Endothelial cell of umbilical vein (primary cell): ENCODE results near the gene TM9SF4. TPM values are rescaled to one million over a fixed set of nuclear protein-coding genes. Genes with fewer than 3 reads are reported as not detected.

Source experiments
- BruUV-seq: library from RNA; stranded (reverse); fragments of 400-500 nt; replicated peaks from 2 replicates; lab custom pipeline; 2021; lab: Mats Ljungman, UMichigan
- CTCF ChIA-PET: fragments of 300-600, 350-600 bp; sonication (Branson Sonifier 250); formaldehyde crosslinking; loops from one replicate; lab custom pipeline; 2021; ENCODE audit warnings: antibody characterized with exemption, inconsistent platforms; lab: Charles Lee
- POLR2A ChIA-PET: fragments of 300-600, 350-600 bp; sonication (Branson Sonifier 250); formaldehyde crosslinking; loops from one replicate; lab custom pipeline; 2021; ENCODE audit warnings: antibody characterized with exemption, inconsistent platforms; lab: Charles Lee
- DNase-seq: peaks from one replicate; pipeline ENCODE4 v3.0.0-alpha.2; 2011; ENCODE audit warnings: low read depth, low spot score
- FAIRE-seq: peaks from 2 replicates; lab custom pipeline; 2011; peaks lifted over from hg19 to GRCh38; lab: Jason Lieb, UNC
- H2AFZ ChIP-seq: 2 replicates; pipeline ENCODE4 v1.6.0; 2012; ENCODE audit warnings: low read depth, low read length, control low read depth, inconsistent platforms
- H3K27ac ChIP-seq: 2 replicates; pipeline ENCODE4 v1.5.1; 2011; ENCODE audit warnings: low read depth, mild to moderate bottlenecking, control low read depth, low read length, moderate library complexity; ENCODE audit not compliant: insufficient read depth
- H3K27me3 ChIP-seq, 2 experiments: 2 replicates each; pipeline versions ENCODE4 v1.6.0 to v1.6.1; 2011; ENCODE audit warnings: low read length in 2 of 2, mixed read lengths in 1 of 2; ENCODE audit not compliant: control insufficient read depth in 2 of 2, insufficient read depth in 2 of 2
- H3K36me3 ChIP-seq, 2 experiments: 2 replicates in 1 of 2; 3 replicates in 1 of 2; pipeline ENCODE4 v1.5.1; 2011; ENCODE audit warnings: low read length in 2 of 2, mild to moderate bottlenecking in 1 of 2, moderate library complexity in 1 of 2; ENCODE audit not compliant: control insufficient read depth in 2 of 2, insufficient read depth in 2 of 2; ENCODE audit errors: extremely low read depth in 1 of 2
- H3K4me1 ChIP-seq: 3 replicates; pipeline ENCODE4 v1.5.1; 2011; ENCODE audit warnings: mild to moderate bottlenecking, low read length; ENCODE audit not compliant: control insufficient read depth, insufficient read depth; ENCODE audit errors: extremely low read depth
- H3K4me2 ChIP-seq: 2 replicates; pipeline ENCODE4 v1.6.1; 2011; ENCODE audit warnings: low read length, control low read depth, mixed read lengths; ENCODE audit not compliant: insufficient read depth
- H3K4me3 ChIP-seq, 3 experiments: fragments of 200-600 bp in 1 of 3; sonication (generic), shearing (Covaris generic) in 1 of 3; replicated peaks in 1 of 3; 2 replicates each; pipeline ENCODE4 v1.5.1; 2011 to 2016; ENCODE audit warnings: control low read depth in 3 of 3, low read length in 3 of 3, mild to moderate bottlenecking in 2 of 3, inconsistent platforms in 1 of 3, low read depth in 1 of 3, moderate library complexity in 1 of 3; ENCODE audit not compliant: insufficient read depth in 1 of 3
- H3K79me2 ChIP-seq: 2 replicates; pipeline ENCODE4 v1.6.0; 2012; ENCODE audit warnings: low read length, inconsistent platforms; ENCODE audit not compliant: control insufficient read depth, insufficient read depth
- H3K9ac ChIP-seq: replicated peaks from 2 replicates; pipeline ENCODE3; 2011; ENCODE audit warnings: low read length, control low read depth; ENCODE audit not compliant: insufficient read depth; ENCODE audit errors: extremely low read depth
- H3K9me1 ChIP-seq: replicated peaks from 3 replicates; pipeline ENCODE4 v1.6.0; 2011; ENCODE audit warnings: mild to moderate bottlenecking, low read length; ENCODE audit not compliant: control insufficient read depth, insufficient read depth; ENCODE audit errors: extremely low read depth
- H3K9me3 ChIP-seq: replicated peaks from 2 replicates; pipeline ENCODE4 v1.5.1; 2012; ENCODE audit warnings: low read length, inconsistent platforms; ENCODE audit not compliant: control insufficient read depth, insufficient read depth
- H4K20me1 ChIP-seq: replicated peaks from 2 replicates; pipeline ENCODE3; 2011; ENCODE audit warnings: mild to moderate bottlenecking, low read length; ENCODE audit not compliant: control insufficient read depth, insufficient read depth; ENCODE audit errors: extremely low read depth
- CTCF ChIP-seq, 2 donors: IDR thresholded peaks; 1 replicate in 1 of 2; 2 replicates in 1 of 2; pipeline ENCODE4 v1.5.1; 2011; ENCODE audit warnings: low read length in 2 of 2, mild to moderate bottlenecking in 2 of 2, moderate library complexity in 2 of 2, control low read depth in 1 of 2, inconsistent platforms in 1 of 2, low read depth in 1 of 2; ENCODE audit not compliant: insufficient read depth in 1 of 2; ENCODE audit errors: extremely low read depth in 1 of 2
- EZH2 ChIP-seq: IDR thresholded peaks from 2 replicates; pipeline ENCODE4 v1.6.1; 2012; ENCODE audit warnings: borderline replicate concordance, low read depth, mild to moderate bottlenecking, moderate library complexity, low read length, inconsistent platforms; ENCODE audit not compliant: severe bottlenecking
- FOS ChIP-seq: IDR thresholded peaks from 2 replicates; pipeline ENCODE4 v1.6.1; 2011; ENCODE audit warnings: mild to moderate bottlenecking, low read length, moderate library complexity, borderline replicate concordance; ENCODE audit not compliant: insufficient read depth
- GATA2 ChIP-seq: IDR thresholded peaks from 2 replicates; pipeline ENCODE4 v1.7.0; 2011; ENCODE audit warnings: low read depth, mild to moderate bottlenecking, moderate library complexity, mixed read lengths, low read length; ENCODE audit not compliant: insufficient read length, insufficient read depth
- JUN ChIP-seq: IDR thresholded peaks from 2 replicates; pipeline ENCODE4 v1.6.1; 2011; ENCODE audit warnings: borderline replicate concordance, low read depth; ENCODE audit not compliant: insufficient read length, insufficient read depth
- MAX ChIP-seq: IDR thresholded peaks from 2 replicates; pipeline ENCODE4 v1.6.1; 2011; ENCODE audit not compliant: insufficient read depth, insufficient read length
- MYC ChIP-seq: IDR thresholded peaks from one replicate; pipeline ENCODE4 v1.6.1; 2011; ENCODE audit warnings: mild to moderate bottlenecking, low read depth, low read length
- POLR2A ChIP-seq: IDR thresholded peaks from 2 replicates; pipeline ENCODE4 v1.6.1; 2012; ENCODE audit warnings: low read depth, mild to moderate bottlenecking, control low read depth, low read length
- POLR2AphosphoS5 ChIP-seq: IDR thresholded peaks from 2 replicates; pipeline ENCODE4 v1.6.1; 2012; ENCODE audit warnings: low read depth, mild to moderate bottlenecking, control low read depth, low read length, moderate library complexity; ENCODE audit not compliant: insufficient read depth
- dilution Hi-C: fragments of 300-500 bp; cut with MboI; formaldehyde crosslinking; loops from one replicate; pipeline ENCODE4 v1.15.0; 2019; ENCODE audit warnings: low sequenced_read_pairs; ENCODE audit not compliant: extremely low pct_ligation_motif_present
- intact Hi-C: fragments of 100-400 bp; cut with micrococcal nuclease; formaldehyde crosslinking; loops from one replicate; pipeline ENCODE4 v1.10.0; 2022
- polyA plus RNA-seq, 4 experiments: library from polyadenylated mRNA; depleted of rRNA in 3 of 4; stranded (reverse) in 3 of 4; unstranded in 1 of 4; fragments of >200 nt; gene quantifications; 2 replicates each; pipeline versions ENCODE4 v1.2.1 to v1.2.3, GENCODE V29; 2011 to 2012; ENCODE audit warnings: missing spikeins in 1 of 4
- total RNA-seq: library from RNA; stranded (reverse); gene quantifications from 2 replicates; pipeline ENCODE4 v1.2.3, GENCODE V29; 2021

TM9SF4 gene
- total and polyA plus RNA-seq, 2 donors (not counting 3 experiments of a cell fraction or from before 2014, with no cell fraction given) = 46.4 to 61.9 TPM

GRCh38 chr20:32132911-32133549, 23.5 kb downstream of the TM9SF4 start:
- H4K20me1 ChIP-seq = no peaks in the 10 kb centered on the region
- no peak for FAIRE-seq

More at GRCh38 chr20:32132911-32133549, 23.5 kb downstream of the TM9SF4 start:
- Histone ChIP-seq H3K4me3 (no peak overlapping the region), H3K4me1 (no peaks in the 10 kb centered on the region), H3K9ac (no peak overlapping the region), H2AFZ (no peak overlapping the region), H3K9me1 (no peaks in the 10 kb centered on the region), H3K79me2 (peaks cover 28% of the 10 kb centered on the region), H3K27me3 (no peaks in the 10 kb centered on the region), H3K4me2 (no peak overlapping the region), H3K36me3 (peaks cover 5 to 23% of the 10 kb centered on the region in 2 experiments), H3K9me3 (no peaks in the 10 kb centered on the region), H3K27ac (no peak overlapping the region)
- TF ChIP-seq JUN = no peak
- no peak for TF ChIP-seq CTCF (IDR thresholded peaks at IDR 0.05; ENCODE audit: extremely low read depth in 1 of 2, insufficient read depth in 1 of 2, low read depth in 1 of 2, low read length in 2 of 2)
- TF ChIP-seq EZH2 = no peak
- no peak for TF ChIP-seq POLR2AphosphoS5
- no peak for TF ChIP-seq MAX
- TF ChIP-seq GATA2 = no peak
- TF ChIP-seq FOS = no peak
- no peak for TF ChIP-seq MYC
- no peak for TF ChIP-seq POLR2A
- intact Hi-C loops (no loop called here), dilution Hi-C loops (no loop called here)
- DNase-seq = no peak
- POLR2A ChIA-PET = interaction anchor here (0.6 kb wide), 1 partner anchor 15 kb away, joined by 4 read pairs; no protein-coding TSS in a partner anchor
- no TSS peak for BruUV-seq
- CTCF ChIA-PET = no interaction called here
